ENCODE results near the gene CFAP92. TPM values are rescaled to one million over a fixed set of nuclear protein-coding genes. Genes with fewer than 3 reads are reported as not detected.

The CFAP92 gene
- total RNA-seq, 1 donor from 2014 or later: not detected

GRCh38 chr3:129001101-129001805, 7.4 kb upstream of the CFAP92 start, which contains the start of gene EFCC1:
Gene EFCC1 (plus strand): TSS chr3:129001304. CDS start chr3:129001629, 325 bp downstream.
- peaks cover 54% of the 10 kb centered on the region for H3K27me3 Mint-ChIP-seq
- TF ChIP-seq CTCF (IDR thresholded peaks at IDR 0.05): no peak
- H3K36me3 Mint-ChIP-seq (ENCODE audit: low read depth): no peaks in the 10 kb centered on the region
- H3K4me3 Mint-ChIP-seq: peak within 1 kb of the TSS; percentile 28
- ATAC-seq (ENCODE audit: low read depth) (no peak), DNase-seq (no peak)
- POLR2A ChIA-PET: no interaction called here
- peaks cover 23% of the 10 kb centered on the region for H3K4me1 Mint-ChIP-seq
- CTCF ChIA-PET: interaction anchor here (1.2 kb wide), 1 partner anchor 15 kb away, joined by 3 read pairs; no protein-coding TSS in a partner anchor
- intact Hi-C loops (cut with micrococcal nuclease): no loop called here
- H3K27ac Mint-ChIP-seq: no peak within 1 kb of the TSS
- H3K9me3 Mint-ChIP-seq: no peaks in the 10 kb centered on the region

GRCh38 chr3:129000742-129001100, 6.8 kb upstream of the CFAP92 start:
- Mint-ChIP-seq H3K27me3 (peaks cover 54% of the 10 kb centered on the region), H3K27ac (no peak overlapping the region), H3K36me3 (ENCODE audit: low read depth) (no peaks in the 10 kb centered on the region), H3K9me3 (no peaks in the 10 kb centered on the region), H3K4me1 (peaks cover 29% of the 10 kb centered on the region), H3K4me3 (peak overlapping the region; percentile 24)
- TF ChIP-seq CTCF (IDR thresholded peaks at IDR 0.05): no peak
- intact Hi-C loops (cut with micrococcal nuclease): no loop called here
- no peak for ATAC-seq (ENCODE audit: low read depth)
- CTCF ChIA-PET: no interaction called here
- DNase-seq: no peak
- POLR2A ChIA-PET: no interaction called here

- H3K4me1 Mint-ChIP-seq: peaks cover 37% of the 10 kb centered on the region
- ATAC-seq (ENCODE audit: low read depth) (no peak), DNase-seq (no peak)
- H3K4me3 Mint-ChIP-seq: no peak overlapping the region
- no peak for TF ChIP-seq CTCF (IDR thresholded peaks at IDR 0.05)
- ChIA-PET CTCF (no interaction called here), POLR2A (interaction anchor here (0.6 to 0.9 kb wide), 3 partner anchors 27 to 254 kb away, joined by 3 to 7 read pairs (median 4); partner anchors contain the start of gene COPG1)
- intact Hi-C loops (cut with micrococcal nuclease): no loop called here
- peaks cover 52% of the 10 kb centered on the region for H3K27me3 Mint-ChIP-seq
- no peaks in the 10 kb centered on the region for H3K36me3 Mint-ChIP-seq (ENCODE audit: low read depth)
- no peak overlapping the region for H3K27ac Mint-ChIP-seq
- H3K9me3 Mint-ChIP-seq: no peaks in the 10 kb centered on the region
Observed at GRCh38 chr3:128999102-128999501, 5.2 kb upstream of the CFAP92 start.

- Mint-ChIP-seq H3K4me1 (peaks cover 41% of the 10 kb centered on the region), H3K36me3 (ENCODE audit: low read depth) (no peaks in the 10 kb centered on the region), H3K27me3 (peaks cover 52% of the 10 kb centered on the region), H3K27ac (no peak overlapping the region), H3K4me3 (no peak overlapping the region), H3K9me3 (no peaks in the 10 kb centered on the region)
- ATAC-seq (ENCODE audit: low read depth) (no peak), DNase-seq (no peak)
- POLR2A ChIA-PET: interaction anchor here (0.6 to 1.3 kb wide), 3 partner anchors 28 to 255 kb away, joined by 3 to 7 read pairs (median 4); no protein-coding TSS in a partner anchor
- intact Hi-C loops (cut with micrococcal nuclease): no loop called here
- no peak for TF ChIP-seq CTCF (IDR thresholded peaks at IDR 0.05)
- CTCF ChIA-PET: no interaction called here
Observed at GRCh38 chr3:128998561-128998960, 4.7 kb upstream of the CFAP92 start.

- no peak for TF ChIP-seq CTCF (IDR thresholded peaks at IDR 0.05)
Observed at GRCh38 chr3:128997486-128998133, 3.7 kb upstream of the CFAP92 start.

More at GRCh38 chr3:128997486-128998133, 3.7 kb upstream of the CFAP92 start:
- Mint-ChIP-seq H3K27ac (no peak overlapping the region), H3K4me3 (no peak overlapping the region), H3K27me3 (peaks cover 43% of the 10 kb centered on the region), H3K36me3 (ENCODE audit: low read depth) (no peaks in the 10 kb centered on the region), H3K9me3 (no peaks in the 10 kb centered on the region), H3K4me1 (peaks cover 34% of the 10 kb centered on the region)
- DNase-seq (no peak), ATAC-seq (ENCODE audit: low read depth) (no peak)
- intact Hi-C loops (cut with micrococcal nuclease): no loop called here
- POLR2A ChIA-PET: interaction anchor here (1.3 kb wide), 1 partner anchor 185 kb away, joined by 3 read pairs; no protein-coding TSS in a partner anchor
- CTCF ChIA-PET: no interaction called here
